DMS53 (cell line): ENCODE measurements around the gene MYH11.

Experiments used
- DNase-seq: peaks from one replicate; lab custom pipeline; 2025; lab: John Stamatoyannopoulos, UW

MYH11 gene

DNA sequence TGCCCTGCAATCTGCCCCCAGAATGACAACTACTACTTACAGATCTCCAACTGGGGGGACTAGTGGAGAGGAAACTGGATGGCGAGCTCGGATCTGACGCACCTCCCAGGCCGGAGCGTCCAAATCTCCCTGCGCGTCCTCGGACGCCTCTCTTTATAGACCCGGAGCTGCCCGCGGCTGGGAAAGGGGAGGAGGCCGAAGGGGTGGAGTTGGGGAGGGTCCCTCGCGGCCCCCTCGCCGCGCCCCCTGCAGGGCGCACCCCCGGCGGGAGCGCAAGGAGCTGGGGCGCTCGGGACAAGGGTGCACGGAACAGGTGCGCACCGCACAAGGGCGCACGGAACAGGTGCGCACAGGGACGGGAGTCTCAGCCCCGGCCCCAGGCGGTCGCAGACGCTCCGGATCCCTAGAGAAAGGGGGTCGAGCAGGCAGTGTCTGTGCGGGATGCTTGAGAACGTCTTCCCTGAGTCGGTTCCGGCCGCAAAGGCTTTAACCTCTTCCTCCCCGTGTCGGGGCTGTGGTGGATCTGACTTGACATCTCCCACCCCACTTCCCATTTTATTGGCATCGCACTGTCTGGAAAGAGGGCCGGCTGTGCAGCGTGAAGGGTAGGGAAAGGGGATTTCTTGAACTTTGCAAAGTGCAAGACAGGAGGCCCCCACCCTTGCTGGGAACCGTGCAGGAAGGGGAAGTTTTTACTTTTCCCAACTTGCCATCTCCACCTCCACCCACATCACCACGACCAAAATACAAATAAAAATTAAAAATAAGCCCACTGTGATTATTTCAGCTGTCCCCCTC is at the start of gene MYH11:
Gene MYH11 (minus strand): TSS at position 128 of the 798 bp plus-strand sequence. CDS start 18,776 bp downstream, outside the sequence.
- peak; percentile 9 for DNase-seq

DNA sequence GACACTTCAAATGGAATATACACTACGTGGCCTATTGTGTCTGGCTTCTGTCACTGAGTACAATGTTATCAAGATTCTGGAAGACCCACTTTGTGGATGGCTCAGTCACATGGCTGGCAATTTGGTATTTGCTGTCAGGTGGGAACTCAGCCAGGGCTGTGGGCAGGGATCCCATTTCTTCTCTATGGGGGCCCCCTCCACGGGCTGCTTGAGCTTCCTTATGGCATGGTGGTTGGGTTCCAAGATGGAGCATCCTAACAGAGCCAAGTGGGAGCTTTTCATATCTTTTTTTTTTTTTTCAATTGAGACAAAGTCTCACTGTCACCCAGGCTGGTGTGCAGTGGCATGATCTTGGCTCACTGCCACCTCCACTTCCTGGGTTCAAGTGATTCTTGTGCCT is 49.6 kb upstream of the MYH11 start:
- DNase-seq: no peak

DNA sequence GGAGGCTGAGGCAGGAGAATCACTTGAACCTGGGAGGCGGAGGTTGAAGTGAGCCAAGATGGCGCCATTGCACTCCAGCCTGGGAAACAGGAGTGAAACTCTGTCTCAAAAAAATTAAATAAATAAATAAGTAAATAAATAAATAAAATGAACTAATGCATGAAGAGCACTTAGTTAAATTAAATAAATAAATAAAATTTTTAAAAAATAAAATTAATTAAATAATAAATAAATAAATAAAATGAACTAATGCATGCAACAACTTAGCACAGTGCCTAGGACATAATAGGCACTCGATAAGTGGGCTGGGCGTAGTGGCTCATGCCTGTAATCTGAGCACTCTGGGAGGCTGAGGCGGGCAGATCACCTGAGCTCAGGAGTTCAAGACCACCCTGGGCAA is 47.1 kb upstream of the MYH11 start:
- DNase-seq: no peak

DNA sequence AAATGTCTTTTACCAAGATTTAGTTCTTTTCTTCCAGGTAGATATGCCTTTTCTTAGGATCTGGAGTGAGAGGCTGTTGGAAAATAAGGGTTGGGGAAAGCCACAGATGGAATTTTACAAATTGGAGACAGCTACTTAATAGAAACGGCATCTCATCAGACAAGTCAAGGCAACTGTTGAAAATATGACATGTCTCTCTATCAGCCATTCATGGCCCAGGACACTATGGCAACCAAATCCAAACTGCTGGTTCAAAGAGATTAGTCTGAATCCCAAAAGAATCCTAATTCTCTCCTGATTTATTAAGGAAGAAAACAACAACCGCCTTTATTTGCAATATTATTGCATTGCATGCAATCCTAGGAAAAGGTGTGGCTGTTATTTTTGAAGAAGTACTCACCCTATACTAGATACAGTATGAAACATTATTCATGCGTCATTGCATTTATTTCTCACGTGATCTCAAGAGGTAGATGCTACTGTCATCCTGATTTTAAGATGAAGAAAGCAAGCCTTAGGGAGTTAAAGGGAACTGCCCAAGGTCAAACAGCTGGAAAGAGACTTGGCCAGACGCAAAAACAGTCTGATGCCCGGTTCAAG is 44.2 kb upstream of the MYH11 start:
- no peak for DNase-seq

DNA sequence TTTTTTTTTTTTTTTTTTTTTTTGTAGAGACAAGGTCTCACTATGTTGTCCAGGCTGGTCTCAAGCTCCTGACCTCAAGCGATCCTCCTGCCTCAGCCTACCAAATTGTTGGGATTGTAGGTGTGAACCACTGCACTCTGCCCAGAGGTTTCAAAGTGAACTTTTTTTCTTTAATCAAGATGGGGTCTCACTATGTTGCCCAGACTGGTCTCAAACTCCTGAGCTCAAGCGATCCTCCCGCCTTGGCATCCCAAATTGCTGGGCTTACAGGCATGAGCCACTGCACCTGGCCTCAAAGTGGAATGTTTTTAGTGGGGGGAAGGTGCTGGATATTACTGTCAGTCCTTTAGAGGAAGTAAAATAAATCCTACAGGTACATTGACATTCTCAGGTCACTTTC is 43.5 kb upstream of the MYH11 start:
- no peak for DNase-seq

DNA sequence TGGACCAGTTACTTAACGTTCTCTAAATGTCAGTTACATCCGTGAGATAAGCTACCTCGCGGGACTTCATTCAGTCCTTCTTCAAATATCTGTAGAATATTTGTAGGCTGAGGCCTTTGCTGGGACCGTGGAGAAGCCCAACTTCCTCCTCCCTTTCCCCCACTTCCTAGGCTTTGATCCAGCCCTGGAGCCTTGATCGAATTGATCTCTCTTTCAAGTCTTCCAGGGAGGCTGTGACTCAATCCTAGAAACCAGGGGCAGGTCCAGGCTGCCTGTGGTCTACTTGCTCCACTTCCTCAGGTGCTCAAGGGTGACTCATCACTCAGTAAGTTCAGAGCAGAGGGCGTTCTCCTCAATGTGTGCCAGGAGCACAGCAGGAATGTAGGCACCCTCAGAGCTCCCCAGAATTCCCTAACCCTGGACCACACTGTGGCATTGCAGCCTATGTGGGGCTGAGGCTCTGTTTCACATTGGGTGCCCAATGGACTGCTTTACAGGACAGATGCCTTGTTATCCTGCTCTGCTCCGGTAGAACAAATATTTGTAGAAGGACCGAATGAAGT is 42.8 kb upstream of the MYH11 start:
- DNase-seq: peak; percentile 83

DNA sequence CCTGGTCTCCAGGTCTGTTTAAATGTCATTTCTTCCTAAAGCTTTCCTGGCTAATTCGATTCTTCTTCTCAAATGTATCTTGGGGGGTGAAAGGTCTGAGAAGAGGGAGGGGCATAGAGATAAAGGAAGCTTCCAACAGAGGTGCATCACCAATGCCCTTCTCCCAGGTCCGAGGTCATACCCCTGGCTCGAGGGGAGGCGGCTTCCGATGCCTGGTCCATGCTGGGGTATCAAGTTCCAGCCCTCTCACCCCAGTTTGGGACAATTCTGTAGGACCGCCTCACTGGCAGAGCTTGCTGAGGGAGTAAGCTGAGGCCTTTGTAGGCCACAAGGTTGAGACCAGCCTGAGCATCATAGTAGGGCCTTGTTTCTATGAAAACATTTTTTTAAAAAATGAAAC is 41.8 kb upstream of the MYH11 start:
- no peak for DNase-seq

DNA sequence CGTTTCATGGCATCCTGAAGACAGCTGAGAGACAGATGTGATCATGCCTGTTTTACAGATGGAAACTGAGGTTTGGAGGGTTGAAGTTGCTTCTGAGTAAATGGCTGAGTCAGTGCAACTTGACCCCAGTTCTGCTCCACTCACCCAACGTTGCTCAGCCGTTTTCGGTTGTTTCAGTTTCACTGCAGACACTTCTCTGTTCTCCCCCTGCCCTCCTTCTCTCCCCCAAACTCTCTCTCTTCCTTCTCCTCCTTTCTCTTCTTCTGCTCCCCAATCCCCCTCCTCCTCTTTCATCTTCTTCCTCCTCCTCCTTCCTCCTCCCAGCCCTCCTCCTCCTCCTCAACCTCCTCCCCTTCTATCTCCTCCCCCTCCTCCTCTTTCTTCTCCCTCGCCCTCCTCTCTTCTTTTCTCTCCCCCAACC is 41.0 kb upstream of the MYH11 start:
- no peak for DNase-seq

DNA sequence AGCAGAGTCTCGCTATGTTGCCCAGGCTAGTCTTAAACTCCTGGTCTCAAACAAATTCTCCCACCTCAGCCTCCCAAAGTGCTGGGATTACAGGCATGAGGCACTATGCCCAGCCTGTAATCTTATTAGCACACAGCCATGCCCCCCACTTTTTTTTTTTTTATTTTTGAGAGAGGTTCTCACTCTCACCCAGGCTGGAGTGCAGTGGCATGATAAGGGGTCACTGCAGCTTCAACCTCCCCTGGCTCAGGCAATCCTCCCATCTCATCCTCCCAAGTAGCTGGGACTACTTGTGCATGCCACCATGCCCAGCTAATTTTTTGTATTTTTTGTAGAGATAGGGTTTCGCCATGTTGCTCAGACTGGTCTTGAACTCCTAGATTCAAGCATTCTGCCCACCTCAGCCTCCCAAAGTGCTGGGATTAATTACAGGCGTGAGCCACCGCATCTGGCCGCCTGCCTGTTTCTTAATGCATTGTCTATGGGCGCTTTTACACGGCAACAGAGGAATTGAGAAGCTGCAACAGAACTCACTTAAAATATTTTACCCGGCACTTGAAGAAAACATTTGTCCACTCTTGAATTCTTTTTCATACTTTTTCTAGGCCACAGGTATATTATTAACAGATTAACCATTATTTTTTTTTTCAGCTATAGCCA is 40.4 kb upstream of the MYH11 start:
- DNase-seq: no peak

DNA sequence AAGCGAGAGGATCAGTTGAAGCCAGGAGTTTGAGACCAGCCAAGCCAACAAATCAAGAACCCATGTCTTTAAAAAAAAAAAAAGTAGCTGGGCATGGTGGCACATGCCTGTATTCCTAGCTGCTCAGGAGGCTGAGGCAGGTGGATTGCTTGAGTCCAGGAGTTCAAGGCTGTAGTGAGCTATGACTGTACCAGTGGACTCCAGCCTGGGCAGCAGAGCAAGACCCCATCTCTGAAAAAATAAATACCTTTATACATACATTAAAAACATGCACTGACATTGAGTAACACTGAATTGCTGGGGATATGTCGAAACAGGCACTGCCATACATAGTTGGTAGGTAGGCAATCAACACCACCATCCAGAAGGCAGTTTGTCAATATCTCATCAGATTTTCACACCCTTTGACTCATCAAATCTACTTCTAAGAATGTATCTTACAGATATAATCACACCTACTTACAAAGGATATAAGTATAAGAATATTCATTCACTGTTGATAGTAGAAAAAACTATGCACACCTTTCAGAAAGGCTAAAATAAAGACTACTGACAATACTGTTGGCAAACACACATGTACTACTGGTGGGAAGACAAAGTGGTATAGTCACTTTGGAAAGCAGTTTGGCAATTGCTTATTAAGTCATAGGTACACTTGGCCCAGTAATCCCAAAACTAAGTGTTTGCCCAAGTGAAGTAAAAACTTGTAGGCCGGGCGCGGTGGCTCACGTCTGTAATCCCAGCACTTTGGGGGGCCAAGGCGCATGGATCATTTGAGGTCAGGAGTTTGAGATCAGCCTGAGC is 37.9 kb upstream of the MYH11 start:
- no peak for DNase-seq

DNA sequence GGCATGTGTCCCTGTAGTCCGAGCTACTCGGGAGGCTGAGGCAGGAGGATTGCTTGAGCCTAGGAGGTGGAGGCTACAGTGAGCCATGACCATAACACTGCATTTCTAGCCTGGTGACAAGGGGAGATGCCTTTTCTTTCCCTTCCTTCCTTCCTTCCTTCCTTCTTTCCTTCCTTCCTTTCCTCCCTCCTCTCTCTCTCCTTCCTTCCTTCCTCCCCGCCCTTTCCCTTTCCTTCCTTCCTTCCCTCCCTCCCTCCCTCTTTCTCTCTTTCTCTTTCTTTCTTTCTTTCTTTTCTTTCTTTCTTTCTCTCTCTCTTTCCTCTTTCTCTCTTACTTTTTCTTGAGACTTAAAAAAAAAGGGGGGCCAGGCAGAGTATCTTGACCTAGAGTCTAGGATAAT is 34.7 kb upstream of the MYH11 start:
- DNase-seq: no peak

DNA sequence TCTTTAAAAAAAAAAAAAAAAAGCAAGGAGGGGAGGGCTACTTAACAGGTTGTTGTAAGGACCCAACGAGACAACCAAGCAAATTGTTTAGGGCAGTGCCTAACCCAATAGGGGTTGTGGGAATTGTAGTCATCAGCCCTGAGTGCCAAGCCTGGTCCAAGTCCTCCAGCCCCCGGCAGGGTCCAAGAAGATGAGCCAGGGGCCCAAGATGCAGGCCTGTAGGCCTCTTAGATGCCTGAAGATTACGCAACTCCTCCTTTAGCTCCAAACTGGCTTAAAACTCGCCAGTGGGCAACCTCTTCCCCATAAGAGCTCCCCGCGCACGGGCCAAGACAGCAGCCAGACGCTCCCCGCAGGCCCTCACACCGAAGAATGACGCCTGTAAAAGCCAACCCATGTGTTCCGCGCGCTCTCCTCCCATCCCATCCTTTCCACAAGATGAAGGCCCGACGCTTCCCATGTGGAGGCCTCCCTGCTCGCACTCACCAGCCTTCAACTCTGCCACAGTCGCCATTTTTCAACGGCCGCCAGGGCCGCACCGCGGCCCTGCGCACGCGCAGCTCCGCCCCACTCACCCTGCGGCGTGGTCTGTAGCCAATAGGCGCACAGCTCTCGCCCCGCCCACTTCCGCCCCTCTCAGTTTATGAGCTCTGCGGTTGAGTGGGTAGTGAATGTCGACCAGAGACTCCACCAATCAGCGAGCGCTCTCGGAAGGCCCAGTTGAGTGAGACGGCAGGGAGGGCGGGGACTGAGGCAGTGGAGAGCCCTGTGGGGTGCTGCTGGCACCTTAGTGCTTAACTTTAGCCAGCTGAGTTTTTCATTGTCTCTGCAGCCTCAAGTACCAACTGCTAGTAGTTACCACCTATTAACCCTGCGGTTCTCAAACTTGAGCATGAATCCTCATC is 31.5 kb upstream of the MYH11 start, which contains the start of gene CEP20:
Gene CEP20 (minus strand): TSS at position 532 of the 905 bp plus-strand sequence. CDS start 18 bp downstream, at position 514.
- peak; percentile 98 for DNase-seq

DNA sequence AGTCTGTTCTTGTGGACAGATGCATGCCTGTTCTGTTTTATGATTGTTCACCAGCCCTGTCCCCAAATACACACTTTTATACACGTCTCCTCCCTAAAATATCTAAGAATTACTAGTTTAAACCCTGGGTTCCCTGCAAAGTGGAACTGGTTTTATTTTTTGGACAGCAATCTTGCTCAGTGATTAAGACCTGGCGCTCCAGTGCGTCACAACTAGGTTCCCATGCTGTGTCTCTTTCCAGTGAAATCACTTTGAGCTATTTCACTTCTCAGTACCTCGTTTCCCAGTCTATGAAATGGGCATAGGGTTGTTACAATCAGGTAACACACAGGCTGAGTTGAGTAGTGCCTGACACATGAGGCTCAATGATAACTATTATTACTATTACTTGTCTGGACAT is 30.5 kb upstream of the MYH11 start:
- no peak for DNase-seq

DNA sequence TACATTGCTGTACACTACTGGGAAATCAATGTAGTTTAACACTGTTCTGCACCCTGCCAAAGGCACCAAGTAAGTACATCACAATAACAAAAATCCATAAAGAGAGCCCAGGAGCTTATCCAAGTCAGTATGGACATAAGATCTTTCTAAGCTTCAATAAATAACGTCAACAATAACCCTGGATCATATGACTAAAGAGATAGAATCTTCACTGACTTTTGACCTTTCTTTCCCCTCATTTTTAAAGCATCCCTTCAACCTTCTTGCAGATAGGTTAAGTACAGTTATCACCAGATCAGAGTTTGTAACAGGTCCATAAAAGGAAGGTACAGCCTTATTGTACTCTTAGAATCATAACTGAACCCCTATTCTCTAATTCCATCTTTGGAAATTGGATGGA is 29.2 kb upstream of the MYH11 start:
- DNase-seq: no peak

DNA sequence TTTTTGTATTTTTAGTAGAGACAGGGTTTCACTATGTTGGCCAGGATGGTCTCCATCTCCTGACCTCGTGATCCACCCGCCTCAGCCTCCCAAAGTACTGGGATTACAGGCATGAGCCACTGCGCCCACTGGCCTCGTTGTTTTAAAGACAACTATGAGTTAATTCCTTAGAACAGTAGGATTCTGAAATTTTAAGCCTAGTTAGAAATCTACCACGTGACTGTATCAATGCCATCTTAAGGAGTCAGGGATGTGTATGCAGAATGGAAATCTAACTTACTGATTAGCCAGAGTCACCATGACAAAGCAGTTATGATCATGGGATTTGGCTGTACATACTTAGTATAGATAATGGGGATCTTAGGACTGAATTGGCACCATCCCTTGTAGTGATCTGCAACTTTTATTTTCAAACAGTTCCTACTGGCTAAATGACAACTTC is 28.8 kb upstream of the MYH11 start:
- no peak for DNase-seq

DNA sequence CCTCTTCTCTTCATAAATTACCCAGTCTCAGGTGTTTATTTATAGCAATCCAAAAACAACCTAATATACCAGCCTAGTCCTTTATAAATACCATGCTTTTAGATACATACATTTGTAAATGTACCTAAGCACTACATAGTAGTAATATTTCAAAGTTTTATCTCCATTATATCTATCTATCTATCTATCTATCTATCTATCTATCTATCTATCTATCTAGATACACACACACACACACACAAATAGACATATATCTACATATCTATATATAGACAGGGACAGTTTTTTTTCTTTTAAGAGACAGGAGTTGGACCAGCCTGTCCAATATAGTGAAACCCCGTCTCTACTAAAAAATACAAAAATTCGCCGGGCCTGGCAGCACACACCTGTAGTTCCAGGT is 25.7 kb upstream of the MYH11 start:
- no peak for DNase-seq

DNA sequence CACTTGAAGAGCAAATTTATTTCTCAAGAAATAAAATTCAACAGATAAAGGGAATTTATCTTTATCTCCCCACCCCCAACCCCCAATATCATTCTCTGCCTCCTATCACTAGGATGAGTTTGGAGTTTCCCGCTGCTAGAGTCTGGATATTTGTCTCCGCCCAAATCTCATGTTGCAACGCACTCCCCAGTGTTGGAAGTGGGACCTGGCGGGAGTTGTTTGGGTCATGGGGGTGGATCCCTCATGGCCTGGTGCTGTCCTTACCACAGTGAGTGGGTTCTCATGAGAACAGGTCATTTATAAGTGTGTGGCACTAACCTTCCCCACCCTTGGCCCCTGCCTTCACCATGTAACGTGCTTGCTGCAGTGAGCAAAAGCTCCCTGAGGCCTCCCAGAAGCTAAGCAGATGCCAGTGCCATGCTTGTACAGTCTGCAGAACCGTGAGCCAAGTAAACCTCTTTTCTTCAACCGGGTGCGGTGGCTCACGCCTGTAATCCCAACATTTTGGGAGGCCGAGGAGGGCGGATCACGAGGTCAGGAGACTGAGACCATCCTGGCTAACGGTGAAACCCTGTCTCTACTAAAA is 25.1 kb upstream of the MYH11 start:
- no peak for DNase-seq

DNA sequence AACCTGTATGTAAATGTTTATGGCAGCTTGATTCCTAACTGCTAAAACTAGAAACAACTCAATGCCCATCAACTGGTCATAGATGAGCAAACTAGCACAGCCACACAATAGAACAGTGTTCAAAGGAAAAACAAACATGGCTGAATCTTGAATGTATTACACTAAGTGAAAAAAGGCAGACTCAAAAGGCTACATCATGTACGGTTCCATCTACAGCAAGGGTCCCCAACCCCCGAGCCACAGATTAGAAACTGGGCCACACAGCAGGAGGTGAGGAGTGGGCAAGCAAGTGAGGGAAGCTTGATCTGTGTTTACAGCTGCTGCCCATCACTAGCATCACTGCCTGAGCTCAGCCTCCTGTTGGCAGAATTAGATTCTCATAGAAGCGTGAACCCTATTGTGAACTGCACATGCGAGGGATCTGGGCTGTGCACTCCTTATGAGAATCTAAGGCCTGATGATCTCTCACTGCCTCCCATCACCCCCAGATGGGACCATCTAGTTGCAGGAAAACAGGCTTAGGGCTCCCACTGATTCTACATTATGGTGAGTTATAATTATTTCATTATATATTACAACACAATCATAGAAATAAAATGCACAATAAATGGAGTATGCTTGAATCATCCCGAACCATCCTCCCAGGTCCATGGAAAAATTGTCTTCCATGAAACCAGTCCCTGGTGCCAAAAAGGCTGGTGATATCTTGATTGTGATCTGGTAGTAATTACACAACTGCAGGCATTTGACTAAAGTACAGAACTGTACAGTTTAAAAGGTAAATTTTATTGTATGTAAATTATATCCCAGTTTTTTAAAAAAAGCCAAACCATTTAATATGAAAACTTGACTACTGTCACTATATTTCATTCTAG is 23.8 kb upstream of the MYH11 start:
- peak; percentile 9 for DNase-seq

DNA sequence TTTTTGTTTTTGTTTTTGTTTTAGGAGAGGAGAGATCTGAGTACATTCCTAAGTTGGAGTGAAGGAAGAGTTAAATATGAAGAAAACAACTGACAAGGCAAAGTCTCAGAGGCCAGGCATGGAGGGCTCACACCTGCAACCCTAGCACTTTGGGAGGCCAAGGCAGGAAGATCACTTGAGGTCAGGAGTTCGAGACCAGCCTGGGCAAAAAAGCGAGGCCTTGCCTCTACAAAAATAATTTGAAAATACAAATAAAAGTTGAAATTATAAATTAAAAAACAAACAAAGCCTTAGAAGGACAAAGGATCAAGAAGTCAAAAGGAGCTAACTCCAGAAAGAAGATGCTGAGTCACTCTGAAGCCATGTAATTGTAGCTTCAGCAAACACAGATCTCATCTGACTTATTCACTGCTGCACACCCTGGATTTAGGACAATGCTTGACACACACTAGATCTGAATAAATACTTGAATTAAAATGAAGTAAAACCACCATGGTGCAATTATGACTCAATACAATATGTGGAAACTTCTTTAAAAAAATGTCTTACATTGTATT is 22.5 kb upstream of the MYH11 start:
- peak; percentile 61 for DNase-seq
